GM21381 (cell line): Measurements from ENCODE around the gene SETBP1.

Source experiments
- ATAC-seq: cut with Tn5 transposase; IDR thresholded peaks from one replicate; pipeline ENCODE4 v1.9.1; 2021; ENCODE audit warnings: mild to moderate bottlenecking, moderate library complexity; ENCODE audit not compliant: unreplicated experiment

Gene SETBP1

DNA sequence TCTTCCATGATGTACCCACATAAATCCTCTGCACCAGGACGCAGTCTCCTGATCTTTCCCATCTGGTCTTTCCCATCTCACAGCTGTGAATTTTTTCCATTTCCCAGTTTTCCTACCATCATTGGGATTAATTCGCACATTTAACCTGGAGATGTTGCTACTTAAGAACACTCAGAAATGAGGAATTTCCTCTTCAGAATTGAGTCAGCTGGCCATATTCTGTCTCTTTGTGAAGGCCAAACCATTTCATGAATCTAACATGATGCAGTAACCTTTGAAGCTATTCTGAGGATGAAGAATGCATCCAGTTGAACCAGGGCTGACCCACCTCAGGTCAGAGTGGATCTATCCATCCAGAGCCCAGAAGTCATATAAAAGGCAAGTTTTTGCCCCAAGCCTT is 326.8 kb downstream of the SETBP1 start:
- no peak for ATAC-seq

DNA sequence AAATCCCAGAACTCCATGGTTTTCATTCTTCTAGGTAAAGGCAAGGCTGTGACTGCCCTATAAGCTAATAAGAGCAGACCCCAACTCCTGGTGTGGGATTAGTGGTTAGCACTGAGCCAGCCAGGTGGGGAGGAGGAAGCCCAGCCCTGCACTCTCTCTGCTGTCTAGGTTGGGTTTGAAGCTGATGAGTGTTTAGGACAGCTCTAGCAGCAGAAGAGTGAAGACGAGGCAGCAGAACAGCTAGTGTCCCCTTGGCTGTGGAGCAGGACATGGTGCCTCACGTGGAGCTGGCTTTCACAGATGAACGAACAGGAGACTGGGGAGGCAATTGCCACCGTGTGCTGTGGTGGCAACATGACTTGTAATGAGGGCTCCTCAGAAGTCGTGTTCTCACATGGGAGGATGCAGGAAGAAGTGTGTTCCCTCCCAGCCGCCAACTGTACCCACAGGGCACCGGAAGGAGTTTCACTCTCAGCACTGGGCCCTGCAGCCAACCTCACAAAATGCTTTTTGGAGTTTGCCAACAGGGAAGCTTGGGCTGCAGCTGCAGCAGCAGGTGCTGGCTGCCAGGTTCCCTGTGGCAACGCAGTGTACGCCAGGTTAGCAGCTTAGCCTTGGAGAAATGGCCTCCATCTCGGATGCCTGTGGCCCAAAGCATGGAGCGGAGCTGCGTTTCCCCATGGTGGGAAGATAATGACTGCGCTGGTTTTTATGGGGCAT is 328.2 kb downstream of the SETBP1 start:
- no peak for ATAC-seq

DNA sequence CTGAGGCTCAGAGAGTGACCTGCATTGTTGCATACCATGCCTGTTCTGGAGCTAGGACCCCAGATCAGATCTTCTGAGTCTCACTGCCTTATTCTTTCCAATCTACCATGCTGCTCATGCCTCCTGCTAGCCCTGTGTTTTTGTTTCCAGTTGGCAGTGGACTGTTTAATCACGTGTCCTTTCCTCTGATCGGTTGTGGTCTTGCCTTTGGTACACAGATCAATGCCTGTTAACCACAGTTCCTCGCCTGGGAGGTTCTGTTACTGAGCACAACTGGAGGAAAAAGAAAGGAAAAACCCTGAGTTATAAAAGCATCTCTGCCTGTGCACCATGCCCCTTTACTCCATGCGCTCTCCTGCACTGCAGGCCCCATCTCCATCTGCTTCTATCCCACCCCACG is 329.1 kb downstream of the SETBP1 start:
- ATAC-seq = peak; percentile 57

DNA sequence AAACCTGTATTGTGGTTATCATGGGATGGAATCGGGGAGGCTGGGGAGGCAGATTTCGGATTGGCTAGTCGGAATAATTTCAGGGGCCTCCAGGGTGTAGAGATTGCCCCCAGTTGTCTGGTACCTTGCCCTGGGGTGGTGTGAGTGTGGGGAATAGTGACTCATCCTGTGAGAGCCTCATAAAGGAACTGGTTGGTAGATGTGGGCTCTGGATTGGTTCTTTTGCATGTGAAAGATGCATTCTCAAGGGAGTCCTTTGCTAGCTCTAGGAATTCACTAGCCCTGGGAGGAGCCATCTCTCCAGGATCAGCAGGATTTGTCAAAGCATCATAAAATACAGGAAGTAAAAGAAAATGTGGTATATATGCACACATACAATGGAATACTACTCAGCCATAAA is 331.6 kb downstream of the SETBP1 start:
- ATAC-seq = no peak

DNA sequence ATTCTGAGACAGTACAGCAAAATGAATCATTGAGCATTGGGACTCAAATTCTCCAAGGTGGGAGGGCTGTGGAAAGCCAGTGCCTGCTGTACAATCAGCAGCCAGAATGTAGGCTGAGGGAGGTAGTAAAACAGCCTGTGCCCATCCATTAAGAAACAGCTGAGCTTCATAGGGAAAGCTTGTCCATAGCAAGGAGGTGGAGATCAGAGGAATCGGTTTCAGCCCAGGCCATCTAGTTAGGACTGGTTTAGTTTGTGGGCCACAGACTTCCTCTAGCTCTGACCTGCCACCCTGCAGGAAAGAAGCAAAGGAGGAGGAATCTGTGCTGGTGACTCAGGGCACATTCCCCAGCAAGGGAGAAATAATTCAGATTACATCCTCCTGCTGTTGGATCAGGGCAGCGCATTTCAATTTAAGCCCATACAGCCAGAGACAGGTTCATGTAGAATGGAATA is 333.4 kb downstream of the SETBP1 start:
- ATAC-seq = no peak

DNA sequence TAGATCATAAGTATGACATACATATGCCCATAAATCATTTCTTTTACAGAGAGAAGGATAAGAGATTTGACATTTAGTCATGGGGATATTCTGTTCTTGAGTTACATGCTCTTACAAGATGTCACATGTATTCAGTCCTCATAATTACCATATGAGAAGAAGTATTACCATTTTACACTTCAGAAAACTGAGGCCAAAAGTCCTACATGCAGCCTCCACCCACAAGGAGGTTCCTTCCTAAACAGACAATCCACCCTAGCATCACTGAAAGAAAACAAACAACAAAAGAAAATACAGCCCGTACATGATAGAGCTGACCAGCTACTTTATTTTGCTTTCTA is 335.1 kb downstream of the SETBP1 start:
- no peak for ATAC-seq

DNA sequence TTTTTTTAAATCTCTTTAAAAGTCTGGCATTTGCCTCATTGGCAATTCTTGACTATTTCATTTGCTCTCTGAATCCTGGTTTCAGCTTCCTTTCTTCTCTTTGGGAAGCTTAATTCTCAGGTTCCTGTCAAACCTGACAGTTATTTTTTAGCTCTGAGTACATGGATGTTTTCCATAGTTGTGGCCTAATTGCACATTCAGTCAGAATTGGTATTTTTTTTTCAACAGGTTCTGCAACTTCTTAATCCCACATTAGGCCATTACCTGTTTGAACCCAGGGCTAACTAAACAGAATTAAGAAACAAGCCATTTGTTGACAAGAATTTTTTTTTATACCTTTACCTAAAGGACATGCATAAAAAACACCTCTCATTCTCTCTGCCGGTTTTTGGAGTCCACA is 338.8 kb downstream of the SETBP1 start:
- no peak for ATAC-seq

DNA sequence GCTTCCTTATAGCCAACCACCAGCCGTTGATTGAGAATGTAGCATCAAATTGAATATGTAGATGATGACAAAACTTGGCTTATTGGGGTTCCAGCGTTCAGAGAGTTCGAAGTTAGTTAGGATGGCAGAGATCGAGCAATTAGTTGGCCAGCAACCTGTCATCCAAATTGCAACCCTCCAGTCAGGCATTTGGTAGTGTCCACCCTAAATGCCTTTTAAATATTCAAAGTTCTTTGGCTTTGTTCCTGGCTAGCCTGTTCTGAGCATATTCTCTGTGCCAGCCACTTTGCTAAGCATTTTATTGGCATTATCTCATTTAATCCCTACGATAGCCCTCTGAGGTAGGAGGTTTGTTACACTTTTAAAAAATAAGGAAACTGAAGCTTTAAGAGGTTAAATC is 342.8 kb downstream of the SETBP1 start:
- ATAC-seq = no peak

DNA sequence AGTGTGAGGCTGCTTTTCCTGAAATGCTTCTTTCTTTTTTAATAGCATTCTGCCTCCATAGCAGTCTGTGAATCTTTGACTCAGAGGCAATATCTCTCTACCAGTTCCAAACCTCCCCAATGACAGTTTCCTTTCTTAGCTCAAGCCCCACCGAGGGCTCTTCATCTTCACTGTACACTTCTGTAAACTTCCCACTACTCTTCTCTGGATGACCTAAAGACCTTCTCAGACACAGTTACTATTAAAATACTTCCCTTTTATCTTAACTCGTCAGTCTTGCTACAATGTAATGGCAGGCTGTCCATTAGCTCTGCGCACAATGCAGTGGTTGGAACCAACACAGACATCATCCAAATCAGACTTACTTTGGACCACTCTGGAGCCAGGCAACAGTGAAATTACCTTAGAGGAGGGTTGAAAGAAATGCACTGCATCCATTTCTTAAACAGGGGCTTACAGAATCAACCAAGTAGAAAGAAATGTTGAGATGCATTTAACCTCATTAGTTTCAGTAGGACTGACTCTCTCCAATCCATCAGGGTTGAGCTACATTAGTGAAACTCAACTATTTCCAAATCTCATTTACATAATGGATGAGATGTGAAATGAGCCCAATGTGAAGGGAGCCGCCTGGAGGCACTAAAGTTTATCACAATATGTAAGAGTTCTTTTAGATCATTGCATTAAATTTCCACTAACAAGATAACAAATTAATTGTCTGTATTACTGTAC is 343.8 kb downstream of the SETBP1 start:
- no peak for ATAC-seq

DNA sequence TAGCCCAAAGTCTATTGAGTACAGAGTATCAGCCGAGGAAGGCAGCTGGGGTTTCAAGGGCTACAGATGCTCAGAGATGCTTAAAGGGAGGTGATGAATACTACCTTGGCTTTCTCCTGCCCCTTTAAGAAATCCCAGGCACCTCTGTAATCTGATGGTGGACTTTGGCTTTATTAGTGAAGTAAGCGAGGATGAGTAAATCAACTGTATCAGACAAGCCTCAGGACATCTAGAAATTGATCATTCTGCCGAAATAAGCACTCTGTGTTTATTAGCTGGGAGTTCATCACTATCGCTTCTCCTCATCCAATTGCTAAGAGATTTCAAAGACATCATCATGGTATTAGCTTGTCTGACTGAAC is 344.4 kb downstream of the SETBP1 start:
- no peak for ATAC-seq

DNA sequence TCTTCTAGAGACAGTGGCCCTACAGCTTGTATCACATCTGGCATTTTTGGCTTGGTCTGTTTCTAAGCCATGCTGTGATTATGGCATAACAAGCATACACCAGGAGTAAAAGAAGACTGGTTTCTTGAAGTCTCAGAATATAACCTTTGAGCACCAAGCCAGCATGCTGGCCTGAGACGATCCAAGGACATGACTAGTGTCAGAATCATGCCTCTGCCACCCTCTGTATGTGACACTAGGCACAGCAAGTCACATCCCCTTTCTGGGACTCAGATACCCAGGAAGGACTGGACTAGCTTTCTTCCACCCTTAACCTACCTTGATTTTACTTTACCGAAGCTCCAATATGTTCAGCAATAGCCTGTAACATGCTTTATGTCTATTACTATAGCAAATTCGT is 345.5 kb downstream of the SETBP1 start:
- ATAC-seq = no peak

DNA sequence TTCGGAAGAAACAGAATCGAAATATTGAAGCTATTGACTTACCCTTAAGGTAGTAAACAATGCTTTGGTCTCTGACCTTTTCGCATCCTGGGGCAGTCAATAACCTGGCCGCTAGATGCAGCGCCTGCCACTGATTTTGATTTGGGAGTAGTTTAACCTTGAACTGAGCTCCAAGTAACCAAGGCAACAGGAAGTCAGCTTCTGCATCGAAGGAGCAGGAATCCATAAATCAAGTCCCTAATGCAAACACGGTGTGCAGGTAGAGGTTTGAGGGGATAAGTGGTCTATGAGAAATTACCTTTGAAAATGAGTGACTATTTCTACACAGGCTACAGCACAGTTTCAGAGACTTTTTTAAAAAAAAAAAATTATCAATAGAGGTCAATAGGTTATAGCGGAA is 353.5 kb downstream of the SETBP1 start:
- ATAC-seq = no peak

DNA sequence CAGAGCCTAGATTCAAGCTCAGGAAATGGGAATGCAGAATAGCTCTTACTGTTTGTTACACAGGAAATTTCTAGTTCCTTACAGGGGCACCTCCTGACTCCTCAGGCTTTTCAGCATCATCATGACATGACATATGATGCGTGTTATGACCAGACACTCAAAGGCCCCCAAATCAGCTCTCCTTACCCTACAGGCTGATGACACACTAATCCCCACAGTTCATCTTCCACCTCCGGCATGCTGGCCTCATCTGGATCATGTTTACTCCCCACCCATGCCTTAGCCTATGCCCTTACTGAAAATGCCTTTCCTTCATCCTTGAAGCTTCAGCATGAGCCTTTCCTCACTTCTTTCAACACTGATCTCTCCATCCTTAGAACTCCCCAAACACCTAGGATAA is 356.9 kb downstream of the SETBP1 start:
- no peak for ATAC-seq

DNA sequence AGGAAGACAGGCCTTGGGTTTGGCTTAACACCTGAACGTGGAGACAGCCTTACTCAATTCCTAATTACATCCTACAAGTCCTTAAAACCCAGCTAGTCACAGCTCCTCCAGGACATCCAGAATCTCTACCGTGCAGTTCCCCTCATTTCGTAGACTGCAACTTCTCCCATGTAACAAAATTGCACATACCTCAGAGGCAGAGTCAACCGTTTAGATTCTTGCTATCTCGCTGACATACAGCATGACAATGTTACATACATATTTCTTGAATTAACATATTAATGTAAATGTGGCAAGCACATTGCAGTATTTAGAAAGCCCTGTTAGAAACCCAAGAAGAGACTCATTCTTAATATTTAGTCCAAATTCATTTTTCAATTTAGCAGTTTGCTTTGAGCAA is 358.7 kb downstream of the SETBP1 start:
- ATAC-seq = no peak

DNA sequence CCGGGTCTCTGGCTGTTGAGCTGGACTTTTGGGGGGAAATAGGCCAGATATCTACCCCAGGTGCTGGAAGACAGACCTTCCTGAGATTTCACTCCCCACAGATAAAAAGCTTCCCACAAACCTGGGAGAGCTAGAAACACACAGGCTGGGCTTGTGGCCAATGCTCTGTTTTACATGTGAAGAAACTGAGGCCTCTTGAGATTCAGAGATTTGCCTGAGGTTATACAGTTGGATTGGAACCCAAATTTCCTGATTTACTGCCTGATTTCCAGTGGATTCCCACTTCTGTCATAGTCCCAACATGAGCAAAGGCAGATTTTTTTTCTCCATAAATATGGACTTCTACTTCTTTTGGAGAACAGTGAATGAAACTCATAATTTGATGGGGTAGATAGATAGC is 360.2 kb downstream of the SETBP1 start:
- no peak for ATAC-seq

DNA sequence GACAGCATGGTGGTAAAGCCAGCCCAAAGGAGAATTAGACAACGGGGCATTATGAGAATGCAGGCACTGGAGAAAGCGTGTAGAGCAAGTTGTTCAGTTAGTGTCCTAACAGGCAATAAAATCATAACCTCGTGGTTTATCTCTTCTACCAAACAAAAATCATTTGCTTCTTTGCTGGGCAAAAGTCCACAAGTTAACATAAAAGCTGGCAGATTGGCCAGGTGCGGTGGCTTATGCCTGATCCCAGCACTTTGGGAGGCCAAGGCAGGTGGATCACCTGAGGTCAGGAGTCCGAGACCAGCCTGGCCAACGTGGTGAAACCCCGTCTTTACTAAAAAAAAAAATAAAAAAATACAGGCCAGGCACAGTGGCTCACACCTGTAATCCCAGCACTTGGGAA is 364.1 kb downstream of the SETBP1 start:
- ATAC-seq = no peak

DNA sequence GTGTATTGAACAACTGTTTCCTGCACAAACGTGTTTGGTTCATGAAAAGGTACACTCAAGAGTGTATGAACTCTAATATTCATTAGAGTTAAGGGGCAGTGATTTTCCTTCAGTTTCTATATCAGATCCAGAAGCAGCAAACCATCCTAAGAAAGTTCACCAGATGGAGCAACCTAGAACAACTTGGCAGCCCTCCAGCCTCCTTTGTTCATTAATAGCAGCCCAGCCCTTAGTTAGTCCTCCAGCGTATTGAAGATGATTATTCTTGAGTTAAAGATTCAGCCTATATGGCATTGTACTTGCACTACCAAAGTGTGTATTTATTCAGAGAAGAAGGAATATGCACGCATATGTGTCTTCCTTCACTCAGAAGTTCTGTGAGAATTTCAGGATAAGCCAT is 365.5 kb downstream of the SETBP1 start:
- ATAC-seq = no peak

DNA sequence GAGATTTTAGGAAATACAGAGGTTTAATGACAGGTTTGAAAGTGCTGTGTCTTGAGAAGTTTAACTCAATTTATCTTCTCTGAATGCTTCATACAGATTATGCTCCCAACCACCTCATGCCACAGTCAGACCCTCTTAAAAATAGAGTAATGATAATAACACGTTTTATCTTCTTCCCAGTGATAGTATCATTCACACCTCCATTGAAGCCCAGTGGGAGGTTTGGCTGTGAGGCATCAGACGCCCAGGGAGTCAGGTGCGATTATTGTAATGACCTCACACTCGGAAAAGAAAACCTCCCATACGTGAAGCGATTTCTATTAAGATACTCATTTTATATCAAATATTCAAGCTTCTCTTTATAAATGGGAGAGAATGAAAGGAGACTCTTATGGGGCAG is 366.3 kb downstream of the SETBP1 start:
- ATAC-seq = no peak

DNA sequence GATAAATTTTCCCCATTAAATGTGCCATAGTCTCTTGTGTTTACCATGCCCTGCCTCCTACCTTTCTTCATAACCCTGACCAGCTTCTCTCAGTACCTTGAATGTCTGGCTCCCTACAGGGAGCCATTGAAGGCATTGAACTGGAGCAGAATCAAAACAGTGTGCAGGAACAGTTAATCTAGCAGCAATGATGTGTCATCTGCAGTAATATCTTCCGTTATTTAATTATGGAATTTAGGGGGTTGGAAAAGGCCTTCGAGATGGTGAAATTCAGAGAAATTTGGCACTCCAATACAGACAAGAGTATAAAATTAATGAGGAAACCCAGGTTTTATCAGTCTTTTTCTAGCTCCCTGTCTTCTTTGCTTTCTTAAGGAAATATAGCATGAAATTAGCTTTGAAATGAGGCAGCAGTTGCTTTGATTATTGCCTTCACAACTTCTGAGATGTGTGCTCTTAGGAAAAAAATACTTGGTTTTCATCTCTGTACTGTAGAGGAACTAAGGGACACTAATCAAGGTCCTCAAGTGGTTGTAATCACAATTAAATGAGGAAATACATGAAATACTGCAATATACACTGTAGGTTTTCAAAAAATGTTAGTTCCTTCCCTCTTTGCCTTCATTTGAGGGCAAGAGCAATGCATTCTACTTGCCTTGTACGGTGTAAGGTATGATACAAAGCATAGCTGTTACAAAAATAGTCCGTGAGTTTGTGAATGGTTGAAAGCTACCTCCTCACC is 369.1 kb downstream of the SETBP1 start:
- ATAC-seq = no peak

DNA sequence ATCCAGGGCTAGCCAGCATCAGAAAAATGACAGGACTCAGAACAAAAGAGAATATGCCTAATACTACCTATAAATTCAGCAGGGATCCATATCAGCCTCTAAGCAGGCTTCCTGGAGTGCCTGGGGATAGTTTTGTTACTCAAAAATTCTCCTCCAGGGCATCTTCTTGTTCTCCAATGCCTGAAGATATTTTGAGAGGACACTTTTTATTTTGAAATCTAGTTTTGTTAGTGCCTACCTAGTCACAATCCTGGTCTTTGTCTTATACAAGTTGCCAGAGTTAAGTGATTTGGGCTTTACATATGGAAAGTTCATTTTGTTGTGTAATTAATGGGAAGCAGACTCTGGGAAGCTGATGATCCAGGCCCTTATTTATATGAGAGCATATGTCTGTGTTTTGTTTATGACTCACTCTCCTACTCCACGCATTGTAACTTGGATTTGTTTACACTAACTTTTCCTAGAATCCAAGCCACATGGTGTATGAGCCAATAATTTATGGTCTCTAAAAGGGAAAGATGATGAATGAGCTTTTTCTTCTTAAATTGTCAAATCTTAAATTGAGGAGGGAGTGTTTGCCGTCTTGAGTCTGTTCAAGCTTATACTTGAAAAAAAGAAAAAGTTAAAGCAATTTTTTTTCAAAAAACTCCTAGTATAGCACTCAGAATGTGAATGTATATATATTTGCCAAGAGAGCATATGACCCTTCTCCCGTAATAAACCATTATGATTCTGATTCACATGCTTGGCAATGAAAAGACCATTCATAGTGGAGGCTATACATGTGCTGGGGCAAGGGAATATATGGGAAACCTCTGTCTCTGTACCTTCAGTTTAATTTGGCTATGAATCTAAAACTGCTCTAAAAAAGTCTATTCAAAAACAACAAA is 370.3 kb downstream of the SETBP1 start:
- ATAC-seq = no peak

DNA sequence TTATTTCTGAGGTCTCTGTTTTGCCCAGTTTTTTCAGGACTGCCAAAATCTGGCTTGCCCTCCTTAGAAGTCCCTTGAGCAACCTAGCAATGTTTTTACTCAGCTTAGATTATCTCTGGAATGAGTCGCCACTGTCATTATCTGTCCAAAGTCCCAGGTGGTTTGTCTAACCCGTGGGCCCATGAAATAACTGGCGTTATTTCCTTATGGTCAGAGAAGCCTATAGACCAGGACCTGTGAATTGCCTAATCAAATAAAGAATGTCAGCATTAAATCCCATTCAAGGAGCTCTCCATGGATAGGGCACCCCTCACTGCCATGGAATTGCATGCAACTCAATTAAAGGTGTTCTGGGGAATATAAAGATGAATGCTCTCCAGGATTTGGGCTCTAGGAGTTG is 373.9 kb downstream of the SETBP1 start:
- no peak for ATAC-seq
